ENCODE measurements around the gene AKR1A1.
"Not testable (repeated sequence)": the region's sequence is repeated elsewhere in the genome, so short reads cannot be mapped to it uniquely, and the experiment has no call there.

GRCh38 chr1:45523516-45523915 lies 27.1 kb upstream of the AKR1A1 start:
- not testable (repeated sequence) for TF ChIP-seq POLR2AphosphoS5 (IDR thresholded peaks at IDR 0.05; ENCODE audit: low read depth); CTCF (conservative IDR thresholded peaks at IDR 0.05; ENCODE audit: low read depth in 2 of 2); EZH2 (IDR thresholded peaks at IDR 0.05; ENCODE audit: low read depth, unreplicated experiment); CREB1 (CRISPR knock-in tag; IDR thresholded peaks at IDR 0.05; ENCODE audit: low read depth); REST (IDR thresholded peaks at IDR 0.05; ENCODE audit: unreplicated experiment); EZH2phosphoT487 (IDR thresholded peaks at IDR 0.05; ENCODE audit: unreplicated experiment); JUNB (IDR thresholded peaks at IDR 0.05; ENCODE audit: unreplicated experiment); ETS1 (IDR thresholded peaks at IDR 0.05)
